SJCRH30 (cell line): Measurements from ENCODE around the gene PDZD8. TPM values are rescaled to one million over a fixed set of nuclear protein-coding genes. Genes with fewer than 3 reads are reported as not detected.

Experiments used
- DNase-seq, 2 experiments: peaks; one replicate each; pipeline ENCODE4 v3.0.0-alpha.2; 2015 to 2020
- H3K27ac ChIP-seq: fragments of 250-450 bp; sonication (Bioruptor Pico); 2 replicates; pipeline ENCODE4 v1.5.1; 2020; ENCODE audit warnings: mild to moderate bottlenecking, moderate library complexity
- H3K27me3 ChIP-seq: fragments of 250-450 bp; sonication (Bioruptor Pico); 2 replicates; pipeline ENCODE4 v1.5.1; 2020; ENCODE audit warnings: mild to moderate bottlenecking, moderate library complexity
- H3K36me3 ChIP-seq: fragments of 250-450 bp; sonication (Bioruptor Pico); 2 replicates; pipeline ENCODE4 v1.5.1; 2020; ENCODE audit warnings: mild to moderate bottlenecking, moderate library complexity
- H3K4me1 ChIP-seq: fragments of 250-450 bp; sonication (Bioruptor Pico); 2 replicates; pipeline ENCODE4 v1.5.1; 2020; ENCODE audit warnings: mild to moderate bottlenecking, moderate library complexity
- H3K4me3 ChIP-seq: fragments of 250-450 bp; sonication (Bioruptor Pico); 2 replicates; pipeline ENCODE4 v1.5.1; 2020; ENCODE audit warnings: mild to moderate bottlenecking, moderate library complexity
- H3K9me3 ChIP-seq: fragments of 250-450 bp; sonication (Bioruptor Pico); replicated peaks from 2 replicates; pipeline ENCODE4 v1.5.1; 2020; ENCODE audit warnings: mild to moderate bottlenecking, moderate library complexity
- total RNA-seq: library from RNA; depleted of rRNA; stranded (reverse); fragments of >200 nt; shearing (Covaris generic); gene quantifications from 2 replicates; pipeline ENCODE4 v1.2.3, GENCODE V29; 2014

PDZD8 gene
- total RNA-seq, 1 experiment from 2014 or later, result 31.4 TPM

GRCh38 chr10:117346574-117346973 is 28.7 kb downstream of the PDZD8 start:
- no peak overlapping the region for H3K27ac ChIP-seq
- no peak for DNase-seq
- H3K27me3 ChIP-seq, result no peaks in the 10 kb centered on the region
- no peaks in the 10 kb centered on the region for H3K9me3 ChIP-seq
- no peaks in the 10 kb centered on the region for H3K36me3 ChIP-seq
- H3K4me1 ChIP-seq, result peaks cover 10% of the 10 kb centered on the region; the same call in 1 of the 2 replicates
- H3K4me3 ChIP-seq, result no peak overlapping the region

GRCh38 chr10:117345143-117345542 is 30.1 kb downstream of the PDZD8 start:
- no peaks in the 10 kb centered on the region for H3K36me3 ChIP-seq
- H3K4me3 ChIP-seq, result no peak overlapping the region
- no peaks in the 10 kb centered on the region for H3K27me3 ChIP-seq
- H3K9me3 ChIP-seq, result no peaks in the 10 kb centered on the region
- DNase-seq, result peak; percentile 6 to 17
- no peak overlapping the region for H3K27ac ChIP-seq
- H3K4me1 ChIP-seq, result peaks cover 10% of the 10 kb centered on the region; the same call in 1 of the 2 replicates

GRCh38 chr10:117342641-117343040 is 32.6 kb downstream of the PDZD8 start:
- Histone ChIP-seq H3K27ac (no peak overlapping the region), H3K27me3 (no peaks in the 10 kb centered on the region), H3K4me3 (no peak overlapping the region), H3K9me3 (no peaks in the 10 kb centered on the region), H3K36me3 (no peaks in the 10 kb centered on the region), H3K4me1 (peaks cover 10% of the 10 kb centered on the region; the same call in 1 of the 2 replicates)
- peak in 1 of 2 experiments; percentile 22 for DNase-seq

GRCh38 chr10:117341061-117341460 is 34.2 kb downstream of the PDZD8 start:
- Histone ChIP-seq H3K27ac (no peak overlapping the region), H3K4me1 (peaks cover 10% of the 10 kb centered on the region; the same call in 1 of the 2 replicates), H3K9me3 (no peaks in the 10 kb centered on the region), H3K4me3 (no peak overlapping the region), H3K27me3 (no peaks in the 10 kb centered on the region), H3K36me3 (peaks cover 3% of the 10 kb centered on the region)
- DNase-seq, result no peak

- H3K27ac ChIP-seq, result no peak overlapping the region
- no peaks in the 10 kb centered on the region for H3K27me3 ChIP-seq
- no peaks in the 10 kb centered on the region for H3K9me3 ChIP-seq
- H3K4me1 ChIP-seq, result peaks cover 6% of the 10 kb centered on the region; the same call in 1 of the 2 replicates
- no peak for DNase-seq
- H3K4me3 ChIP-seq, result no peak overlapping the region
- peaks cover 7% of the 10 kb centered on the region for H3K36me3 ChIP-seq
Measured at GRCh38 chr10:117339979-117340378, 35.3 kb downstream of the PDZD8 start.

GRCh38 chr10:117339578-117339977 is 35.7 kb downstream of the PDZD8 start:
- DNase-seq, result no peak
- Histone ChIP-seq H3K36me3 (peaks cover 8% of the 10 kb centered on the region), H3K27me3 (no peaks in the 10 kb centered on the region), H3K4me1 (peaks cover 3% of the 10 kb centered on the region; the same call in 1 of the 2 replicates), H3K27ac (no peak overlapping the region), H3K9me3 (no peaks in the 10 kb centered on the region), H3K4me3 (no peak overlapping the region)

GRCh38 chr10:117334926-117335325 is 40.3 kb downstream of the PDZD8 start:
- H3K9me3 ChIP-seq, result no peaks in the 10 kb centered on the region
- no peak overlapping the region for H3K4me3 ChIP-seq

GRCh38 chr10:117334066-117334465 is 41.2 kb downstream of the PDZD8 start:
- DNase-seq, result no peak
- Histone ChIP-seq H3K9me3 (no peaks in the 10 kb centered on the region), H3K4me1 (0 out of 2 replicates have a peak, but pooled peaks cover 6% of the 10 kb centered on the region), H3K27ac (no peak overlapping the region), H3K36me3 (peaks cover 11% of the 10 kb centered on the region), H3K27me3 (no peaks in the 10 kb centered on the region), H3K4me3 (no peak overlapping the region)

More at GRCh38 chr10:117334926-117335325, 40.3 kb downstream of the PDZD8 start:
- no peaks in the 10 kb centered on the region for H3K27me3 ChIP-seq
- no peak for DNase-seq
- H3K36me3 ChIP-seq, result peaks cover 8% of the 10 kb centered on the region
- H3K27ac ChIP-seq, result no peak overlapping the region
- 0 out of 2 replicates have a peak, but pooled peaks cover 6% of the 10 kb centered on the region for H3K4me1 ChIP-seq

- Histone ChIP-seq H3K27me3 (no peaks in the 10 kb centered on the region), H3K36me3 (0 out of 2 replicates have a peak, but pooled peaks cover 3% of the 10 kb centered on the region), H3K4me1 (0 out of 2 replicates have a peak, but pooled peaks cover 6% of the 10 kb centered on the region), H3K27ac (no peak overlapping the region), H3K4me3 (no peak overlapping the region), H3K9me3 (no peaks in the 10 kb centered on the region)
- DNase-seq, result no peak
Measured at GRCh38 chr10:117327262-117327661, 48.0 kb downstream of the PDZD8 start.

GRCh38 chr10:117324367-117324766 is 50.9 kb downstream of the PDZD8 start:
- Histone ChIP-seq H3K36me3 (0 out of 2 replicates have a peak, but pooled peaks cover 3% of the 10 kb centered on the region), H3K4me3 (no peak overlapping the region), H3K4me1 (no peaks in the 10 kb centered on the region), H3K9me3 (no peaks in the 10 kb centered on the region), H3K27ac (no peak overlapping the region), H3K27me3 (no peaks in the 10 kb centered on the region)
- no peak for DNase-seq

GRCh38 chr10:117322260-117322659 is 53.0 kb downstream of the PDZD8 start:
- no peaks in the 10 kb centered on the region for H3K36me3 ChIP-seq
- peak in 1 of 2 experiments; percentile 23 for DNase-seq
- no peaks in the 10 kb centered on the region for H3K4me1 ChIP-seq
- no peak overlapping the region for H3K4me3 ChIP-seq
- H3K27ac ChIP-seq, result no peak overlapping the region
- H3K9me3 ChIP-seq, result no peaks in the 10 kb centered on the region
- no peaks in the 10 kb centered on the region for H3K27me3 ChIP-seq

- DNase-seq, result peak in 1 of 2 experiments; percentile 44
- Histone ChIP-seq H3K4me3 (no peak overlapping the region), H3K4me1 (no peaks in the 10 kb centered on the region), H3K27me3 (no peaks in the 10 kb centered on the region), H3K9me3 (no peaks in the 10 kb centered on the region), H3K27ac (no peak overlapping the region), H3K36me3 (no peaks in the 10 kb centered on the region)
Measured at GRCh38 chr10:117320050-117320665, 55.1 kb downstream of the PDZD8 start.

GRCh38 chr10:117318909-117319308 is 56.3 kb downstream of the PDZD8 start:
- Histone ChIP-seq H3K27ac (no peak overlapping the region), H3K4me3 (no peak overlapping the region), H3K36me3 (peaks cover 2% of the 10 kb centered on the region), H3K27me3 (no peaks in the 10 kb centered on the region), H3K9me3 (no peaks in the 10 kb centered on the region), H3K4me1 (no peaks in the 10 kb centered on the region)
- no peak for DNase-seq

- Histone ChIP-seq H3K9me3 (no peaks in the 10 kb centered on the region), H3K27me3 (no peaks in the 10 kb centered on the region), H3K4me3 (no peak overlapping the region), H3K4me1 (no peaks in the 10 kb centered on the region), H3K27ac (no peak overlapping the region), H3K36me3 (peaks cover 6% of the 10 kb centered on the region)
- DNase-seq, result no peak
Measured at GRCh38 chr10:117316701-117317100, 58.5 kb downstream of the PDZD8 start.

GRCh38 chr10:117313641-117314040 is 61.6 kb downstream of the PDZD8 start:
- DNase-seq, result no peak
- H3K27ac ChIP-seq, result no peak overlapping the region
- H3K9me3 ChIP-seq, result no peaks in the 10 kb centered on the region
- H3K36me3 ChIP-seq, result peaks cover 6% of the 10 kb centered on the region
- H3K27me3 ChIP-seq, result no peaks in the 10 kb centered on the region
- H3K4me3 ChIP-seq, result no peak overlapping the region
- no peaks in the 10 kb centered on the region for H3K4me1 ChIP-seq

- Histone ChIP-seq H3K27me3 (no peaks in the 10 kb centered on the region), H3K4me3 (no peak overlapping the region), H3K9me3 (no peaks in the 10 kb centered on the region), H3K27ac (no peak overlapping the region), H3K36me3 (peaks cover 6% of the 10 kb centered on the region), H3K4me1 (no peaks in the 10 kb centered on the region)
- DNase-seq, result no peak
Measured at GRCh38 chr10:117312430-117312829, 62.8 kb downstream of the PDZD8 start.
